DND-41 (cell line): ENCODE data around the gene RHOJ.

Experiments
- ATAC-seq: fragments of 200-7000 bp; cut with Tn5 transposase; 3 replicates; pipeline ENCODE4 v1.9.1; 2021; ENCODE audit warnings: low read depth; ENCODE audit not compliant: insufficient read depth
- DNase-seq: peaks from one replicate; pipeline ENCODE4 v3.0.0-alpha.2; 2020
- H2AFZ ChIP-seq: 2 replicates; pipeline ENCODE4 v1.6.0; 2012; ENCODE audit warnings: low read depth, low read length
- H3K27ac ChIP-seq: 2 replicates; pipeline ENCODE4 v1.5.1; 2012; ENCODE audit warnings: low read length, inconsistent platforms
- H3K27me3 ChIP-seq: fragments of 200-600 bp; sonication (generic); 2 replicates; pipeline ENCODE4 v1.6.0; 2012; ENCODE audit warnings: low read length, mild to moderate bottlenecking, inconsistent platforms; ENCODE audit not compliant: insufficient read depth, poor library complexity
- H3K36me3 ChIP-seq: 2 replicates; pipeline ENCODE4 v1.5.1; 2012; ENCODE audit warnings: low read length, inconsistent platforms; ENCODE audit not compliant: insufficient read depth
- H3K4me1 ChIP-seq: 2 replicates; pipeline ENCODE4 v1.5.1; 2012; ENCODE audit warnings: mild to moderate bottlenecking, low read length; ENCODE audit not compliant: insufficient read depth
- H3K4me2 ChIP-seq: 2 replicates; pipeline ENCODE4 v1.6.0; 2012; ENCODE audit warnings: mild to moderate bottlenecking, moderate library complexity, low read length, inconsistent platforms; ENCODE audit not compliant: insufficient read depth
- H3K4me3 ChIP-seq, 2 experiments: fragments of 200-600 bp in 1 of 2; shearing (Covaris generic) in 1 of 2; 2 replicates each; pipeline ENCODE4 v1.5.1; 2012 to 2016; ENCODE audit warnings: inconsistent platforms in 2 of 2, low read length in 2 of 2, mild to moderate bottlenecking in 2 of 2, low read depth in 1 of 2, moderate library complexity in 1 of 2
- H3K79me2 ChIP-seq: 2 replicates; pipeline ENCODE4 v1.6.0; 2012; ENCODE audit warnings: low read length, inconsistent platforms; ENCODE audit not compliant: insufficient read depth
- H3K9ac ChIP-seq: 2 replicates; pipeline ENCODE4 v1.6.0; 2012; ENCODE audit warnings: low read depth, mild to moderate bottlenecking, inconsistent platforms, low read length, moderate library complexity
- H3K9me3 ChIP-seq: 2 replicates; pipeline ENCODE4 v1.5.1; 2012; ENCODE audit warnings: low read length, moderate library complexity, mild to moderate bottlenecking, inconsistent platforms; ENCODE audit not compliant: insufficient read depth, severe bottlenecking
- H4K20me1 ChIP-seq: 2 replicates; pipeline ENCODE4 v1.6.0; 2012; ENCODE audit warnings: low read length; ENCODE audit not compliant: insufficient read depth
- CTCF ChIP-seq: IDR thresholded peaks from 2 replicates; pipeline ENCODE4 v1.5.1; 2012; ENCODE audit warnings: borderline replicate concordance, low read length, moderate library complexity, mild to moderate bottlenecking; ENCODE audit not compliant: poor library complexity, severe bottlenecking; ENCODE audit errors: extremely low read depth
- EZH2 ChIP-seq: IDR thresholded peaks from 3 replicates; pipeline ENCODE4 v1.6.1; 2012; ENCODE audit warnings: borderline replicate concordance, low read depth, mild to moderate bottlenecking, moderate library complexity, low read length, inconsistent platforms; ENCODE audit not compliant: severe bottlenecking

RHOJ gene

GRCh38 chr14:63318835-63319234, 114.6 kb downstream of the RHOJ start, which contains the start of gene GPHB5:
TSS of gene GPHB5 (minus strand) at chr14:63318935. CDS start at chr14:63317849, 1,086 bp downstream.
- H3K27me3 ChIP-seq = peaks cover 6% of the 10 kb centered on the region
- H3K4me2 ChIP-seq = no peak within 1 kb of the TSS
- H4K20me1 ChIP-seq = no peaks in the 10 kb centered on the region
- no peaks in the 10 kb centered on the region for H3K36me3 ChIP-seq
- no peaks in the 10 kb centered on the region for H3K79me2 ChIP-seq
- H3K4me3 ChIP-seq = no peak within 1 kb of the TSS
- DNase-seq = no peak
- no peaks in the 10 kb centered on the region for H3K4me1 ChIP-seq
- no peak within 1 kb of the TSS for H2AFZ ChIP-seq
- no peak for ATAC-seq
- H3K9me3 ChIP-seq = no peaks in the 10 kb centered on the region
- TF ChIP-seq EZH2 (no peak), CTCF (no peak)
- H3K27ac ChIP-seq = no peak within 1 kb of the TSS
- H3K9ac ChIP-seq = no peak within 1 kb of the TSS

- no peak overlapping the region for H3K9ac ChIP-seq
- H3K79me2 ChIP-seq = no peaks in the 10 kb centered on the region
- H3K27ac ChIP-seq = no peak overlapping the region
- DNase-seq = no peak
- H3K27me3 ChIP-seq = no peaks in the 10 kb centered on the region
- H4K20me1 ChIP-seq = no peaks in the 10 kb centered on the region
- H3K4me3 ChIP-seq = no peak overlapping the region
- H3K4me2 ChIP-seq = no peak overlapping the region
- no peak overlapping the region for H2AFZ ChIP-seq
- no peaks in the 10 kb centered on the region for H3K36me3 ChIP-seq
- TF ChIP-seq EZH2 (no peak), CTCF (no peak)
- no peaks in the 10 kb centered on the region for H3K4me1 ChIP-seq
- ATAC-seq = no peak
- no peaks in the 10 kb centered on the region for H3K9me3 ChIP-seq
These were observed 118.2 kb downstream of the RHOJ start for GRCh38 chr14:63322472-63322871.

- Histone ChIP-seq H3K27ac (no peak overlapping the region), H3K4me2 (no peak overlapping the region), H2AFZ (no peak overlapping the region), H3K4me1 (no peaks in the 10 kb centered on the region), H3K79me2 (no peaks in the 10 kb centered on the region), H4K20me1 (no peaks in the 10 kb centered on the region), H3K36me3 (no peaks in the 10 kb centered on the region), H3K9ac (no peak overlapping the region), H3K9me3 (no peaks in the 10 kb centered on the region), H3K27me3 (no peaks in the 10 kb centered on the region), H3K4me3 (no peak overlapping the region)
- no peak for ATAC-seq
- TF ChIP-seq EZH2 (no peak), CTCF (no peak)
- no peak for DNase-seq
These were observed 118.8 kb downstream of the RHOJ start for GRCh38 chr14:63322897-63323573.
